K562 (cell line): ENCODE data around the gene PFKFB2. TPM values are rescaled to one million over a fixed set of nuclear protein-coding genes. Genes with fewer than 3 reads are reported as not detected.

Experiments
- CCNT2 ChIP-seq: IDR thresholded peaks from 2 replicates; pipeline ENCODE4 v1.6.1; 2011; ENCODE audit warnings: borderline replicate concordance, low read depth, mild to moderate bottlenecking, moderate library complexity, mixed read lengths, low read length; ENCODE audit not compliant: insufficient read length; ENCODE audit errors: extremely low read depth
- CXXC5 ChIP-seq: fragments of 250-450 bp; sonication (Bioruptor Pico); IDR thresholded peaks from 2 replicates; pipeline ENCODE4 v1.8.0; 2022; ENCODE audit warnings: inconsistent platforms, mild to moderate bottlenecking, moderate library complexity
- EP300 ChIP-seq: IDR thresholded peaks from 2 replicates; pipeline ENCODE4 v1.6.1; 2012; ENCODE audit warnings: low read length, improper control_type of control experiment
- JUN ChIP-seq, 2 experiments: sonication (generic) in 1 of 2; formaldehyde crosslinking in 1 of 2; IDR thresholded peaks; 2 replicates each; pipeline versions ENCODE4 v1.6.1 to v1.8.0; 2012 to 2022; ENCODE audit warnings: borderline replicate concordance in 2 of 2, mild to moderate bottlenecking in 2 of 2, improper control_type of control experiment in 1 of 2, low read depth in 1 of 2, low read length in 1 of 2, missing genetic modification reagents in 1 of 2
- MAX ChIP-seq: sonication (generic); formaldehyde crosslinking; IDR thresholded peaks from 2 replicates; pipeline ENCODE4 v1.9.0; 2022; ENCODE audit warnings: mild to moderate bottlenecking, missing genetic modification reagents
- MCM7 ChIP-seq, 2 experiments: fragments of 450-650 bp; IDR thresholded peaks; 2 replicates each; pipeline ENCODE4 v1.6.1; 2016 to 2018
- MYBL2 ChIP-seq, 2 experiments: fragments of 450-650 bp in 1 of 2; sonication (generic) in 1 of 2; formaldehyde crosslinking in 1 of 2; IDR thresholded peaks; 2 replicates each; pipeline versions ENCODE4 v1.6.1 to v1.8.1; 2017 to 2022; ENCODE audit warnings: borderline replicate concordance in 1 of 2, inconsistent platforms in 1 of 2, low read depth in 1 of 2, mild to moderate bottlenecking in 1 of 2, missing genetic modification reagents in 1 of 2, moderate library complexity in 1 of 2
- NCOA1 ChIP-seq: fragments of 450-650 bp; IDR thresholded peaks from 2 replicates; pipeline ENCODE4 v1.6.1; 2016; ENCODE audit warnings: low read depth
- NFRKB ChIP-seq: fragments of 450-650 bp; IDR thresholded peaks from 2 replicates; pipeline ENCODE4 v1.6.1; 2016; ENCODE audit warnings: low read depth
- RBM25 ChIP-seq: fragments of 200-400 bp; formaldehyde crosslinking; IDR thresholded peaks from 2 replicates; pipeline ENCODE4 v1.6.1; 2018; ENCODE audit warnings: low read length, low read depth, moderate library complexity; ENCODE audit not compliant: severe bottlenecking
- TFAP4 ChIP-seq: sonication (generic); formaldehyde crosslinking; IDR thresholded peaks from 2 replicates; pipeline ENCODE4 v1.8.0; 2022; ENCODE audit warnings: missing genetic modification reagents, mild to moderate bottlenecking, moderate library complexity, borderline replicate concordance
- UBTF ChIP-seq, 2 experiments: IDR thresholded peaks; 2 replicates each; pipeline ENCODE4 v1.6.1; 2012; ENCODE audit warnings: improper control_type of control experiment in 2 of 2, low read depth in 2 of 2, low read length in 2 of 2, borderline replicate concordance in 1 of 2
- ZNF212 ChIP-seq: fragments of 450-650 bp; formaldehyde crosslinking; IDR thresholded peaks from 2 replicates; pipeline ENCODE4 v1.4.0; 2020; ENCODE audit warnings: mild to moderate bottlenecking
- ZNF217 ChIP-seq: sonication (generic); formaldehyde crosslinking; IDR thresholded peaks from 2 replicates; pipeline ENCODE4 v1.8.0; 2022; ENCODE audit warnings: mild to moderate bottlenecking, missing genetic modification reagents
- polyA plus RNA-seq, 8 experiments: library from polyadenylated mRNA; depleted of rRNA in 4 of 8; stranded (reverse) in 5 of 8; unstranded in 3 of 8; fragments of >200 nt; fragmentation: Nextera tagmentation in 2 of 8; fragmentation: Illumina TruSeq in 1 of 8; extraction: Ambion mirVana in 2 of 8; extraction: Trizol in 1 of 8; gene quantifications; 2 replicates each; pipeline versions ENCODE4 v1.2.1 to v1.2.3, GENCODE V29; 2011 to 2014; ENCODE audit warnings: inconsistent platforms in 1 of 8, missing spikeins in 1 of 8
- total RNA-seq, 7 experiments: library from RNA; depleted of rRNA in 6 of 7; stranded (reverse); fragments of >200 nt in 6 of 7; fragmentation: Illumina TruSeq in 2 of 7; extraction: Trizol in 2 of 7; gene quantifications; 2 replicates each; pipeline versions ENCODE4 v1.2.1 to v1.2.3, GENCODE V29; 2011 to 2021; ENCODE audit warnings: low replicate concordance in 1 of 7
- TF ChIP-seq, protein P1 (sequence below): sonication (generic); formaldehyde crosslinking; IDR thresholded peaks from 2 replicates; pipeline ENCODE4 v1.8.0; 2022; ENCODE audit warnings: mild to moderate bottlenecking, missing genetic modification reagents
- TF ChIP-seq, protein P2 (sequence below): IDR thresholded peaks from 2 replicates; pipeline ENCODE4 v1.6.1; 2011; ENCODE audit not compliant: insufficient read length; ENCODE audit errors: extremely low read depth
- TF ChIP-seq, protein P3 (sequence below): fragments of 450-650 bp; IDR thresholded peaks from 2 replicates; pipeline ENCODE4 v1.6.1; 2016; ENCODE audit warnings: borderline replicate concordance

PFKFB2 gene
- total and polyA plus RNA-seq, 9 of the 15 experiments (the other 6 are each of a cell fraction or from before 2014, with no cell fraction given): 6.9 to 26.0 (median 16.4) TPM

- TF ChIP-seq TFAP4 (CRISPR knock-in tag): peak; percentile 74; the same call in 1 of the 2 replicates
- TF ChIP-seq JUN (IDR thresholded peaks at IDR 0.05; ENCODE audit: borderline replicate concordance, low read depth, low read length): no peak
- TF ChIP-seq JUN (CRISPR knock-in tag; IDR thresholded peaks at IDR 0.05; ENCODE audit: borderline replicate concordance): peak; percentile 44; the same call in 1 of the 2 replicates
- no peak for TF ChIP-seq NCOA1
- TF ChIP-seq, protein P1, sequence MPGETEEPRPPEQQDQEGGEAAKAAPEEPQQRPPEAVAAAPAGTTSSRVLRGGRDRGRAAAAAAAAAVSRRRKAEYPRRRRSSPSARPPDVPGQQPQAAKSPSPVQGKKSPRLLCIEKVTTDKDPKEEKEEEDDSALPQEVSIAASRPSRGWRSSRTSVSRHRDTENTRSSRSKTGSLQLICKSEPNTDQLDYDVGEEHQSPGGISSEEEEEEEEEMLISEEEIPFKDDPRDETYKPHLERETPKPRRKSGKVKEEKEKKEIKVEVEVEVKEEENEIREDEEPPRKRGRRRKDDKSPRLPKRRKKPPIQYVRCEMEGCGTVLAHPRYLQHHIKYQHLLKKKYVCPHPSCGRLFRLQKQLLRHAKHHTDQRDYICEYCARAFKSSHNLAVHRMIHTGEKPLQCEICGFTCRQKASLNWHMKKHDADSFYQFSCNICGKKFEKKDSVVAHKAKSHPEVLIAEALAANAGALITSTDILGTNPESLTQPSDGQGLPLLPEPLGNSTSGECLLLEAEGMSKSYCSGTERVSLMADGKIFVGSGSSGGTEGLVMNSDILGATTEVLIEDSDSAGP: peak; percentile 94
- peak; percentile 61 for TF ChIP-seq RBM25
- no peak for TF ChIP-seq ZNF212
- no peak for TF ChIP-seq MCM7 (IDR thresholded peaks at IDR 0.05)
- TF ChIP-seq CCNT2: peak; percentile 66
- peak; percentile 60 for TF ChIP-seq MAX
- TF ChIP-seq, protein P2, sequence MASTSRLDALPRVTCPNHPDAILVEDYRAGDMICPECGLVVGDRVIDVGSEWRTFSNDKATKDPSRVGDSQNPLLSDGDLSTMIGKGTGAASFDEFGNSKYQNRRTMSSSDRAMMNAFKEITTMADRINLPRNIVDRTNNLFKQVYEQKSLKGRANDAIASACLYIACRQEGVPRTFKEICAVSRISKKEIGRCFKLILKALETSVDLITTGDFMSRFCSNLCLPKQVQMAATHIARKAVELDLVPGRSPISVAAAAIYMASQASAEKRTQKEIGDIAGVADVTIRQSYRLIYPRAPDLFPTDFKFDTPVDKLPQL: peak; percentile 36
- TF ChIP-seq EP300: no peak
- TF ChIP-seq MYBL2 (IDR thresholded peaks at IDR 0.05; ENCODE audit: low read depth): no peak
- no peak for TF ChIP-seq MYBL2 (CRISPR knock-in tag; IDR thresholded peaks at IDR 0.05; ENCODE audit: borderline replicate concordance)
- TF ChIP-seq NFRKB: peak; percentile 91
- peak; percentile 72 for TF ChIP-seq CXXC5
- TF ChIP-seq UBTF (IDR thresholded peaks at IDR 0.05; ENCODE audit: borderline replicate concordance in 1 of 2, low read depth in 2 of 2, low read length in 2 of 2): peak; percentile 67 to 90; a peak in 2 of 4 replicates
- TF ChIP-seq, protein P3, sequence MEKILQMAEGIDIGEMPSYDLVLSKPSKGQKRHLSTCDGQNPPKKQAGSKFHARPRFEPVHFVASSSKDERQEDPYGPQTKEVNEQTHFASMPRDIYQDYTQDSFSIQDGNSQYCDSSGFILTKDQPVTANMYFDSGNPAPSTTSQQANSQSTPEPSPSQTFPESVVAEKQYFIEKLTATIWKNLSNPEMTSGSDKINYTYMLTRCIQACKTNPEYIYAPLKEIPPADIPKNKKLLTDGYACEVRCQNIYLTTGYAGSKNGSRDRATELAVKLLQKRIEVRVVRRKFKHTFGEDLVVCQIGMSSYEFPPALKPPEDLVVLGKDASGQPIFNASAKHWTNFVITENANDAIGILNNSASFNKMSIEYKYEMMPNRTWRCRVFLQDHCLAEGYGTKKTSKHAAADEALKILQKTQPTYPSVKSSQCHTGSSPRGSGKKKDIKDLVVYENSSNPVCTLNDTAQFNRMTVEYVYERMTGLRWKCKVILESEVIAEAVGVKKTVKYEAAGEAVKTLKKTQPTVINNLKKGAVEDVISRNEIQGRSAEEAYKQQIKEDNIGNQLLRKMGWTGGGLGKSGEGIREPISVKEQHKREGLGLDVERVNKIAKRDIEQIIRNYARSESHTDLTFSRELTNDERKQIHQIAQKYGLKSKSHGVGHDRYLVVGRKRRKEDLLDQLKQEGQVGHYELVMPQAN: peak; percentile 49; the same call in 1 of the 2 replicates
- no peak for TF ChIP-seq ZNF217
Observed at GRCh38 chr1:207050480-207051190, 2.4 kb upstream of the PFKFB2 start (continued).
